Keratinocyte (primary cell): Measurements from ENCODE around the gene ZNF185.

Experiments
- EZH2 ChIP-seq: IDR thresholded peaks from one replicate; pipeline ENCODE4 v1.6.1; 2012; ENCODE audit warnings: inconsistent platforms, mild to moderate bottlenecking, low read length, moderate library complexity
- TF ChIP-seq, protein P1 (sequence below), 3 experiments: IDR thresholded peaks in 1 of 3; conservative IDR thresholded peaks in 1 of 3; optimal IDR thresholded peaks in 1 of 3; 2 replicates in 2 of 3; 3 replicates in 1 of 3; pipeline versions ENCODE3 to v1.5.1; 2011; ENCODE audit warnings: low read length in 3 of 3, mild to moderate bottlenecking in 3 of 3, moderate library complexity in 2 of 3, control low read depth in 1 of 3, inconsistent platforms in 1 of 3; ENCODE audit not compliant: insufficient read depth in 2 of 3; ENCODE audit errors: extremely low read depth in 1 of 3

DNA sequence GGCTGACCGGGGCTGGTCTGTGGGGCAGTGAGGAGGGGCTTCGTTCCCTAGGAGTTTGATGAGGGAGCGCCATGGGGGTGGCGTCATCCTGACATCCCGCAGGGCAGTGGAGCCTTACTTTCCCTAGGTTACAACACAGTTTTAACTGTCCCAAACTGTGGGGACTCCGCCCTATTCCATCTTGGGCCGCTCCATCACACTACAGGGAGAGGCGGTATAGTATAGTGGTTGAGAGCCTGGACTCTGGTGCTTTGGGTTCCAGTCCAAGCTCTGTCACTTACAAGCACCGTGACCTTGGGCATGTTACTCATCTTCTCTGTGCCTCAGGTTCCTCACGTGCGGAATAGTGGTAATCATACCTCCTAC, 44.2 kb downstream of the ZNF185 start:
- TF ChIP-seq EZH2 = no peak
- TF ChIP-seq, protein P1, sequence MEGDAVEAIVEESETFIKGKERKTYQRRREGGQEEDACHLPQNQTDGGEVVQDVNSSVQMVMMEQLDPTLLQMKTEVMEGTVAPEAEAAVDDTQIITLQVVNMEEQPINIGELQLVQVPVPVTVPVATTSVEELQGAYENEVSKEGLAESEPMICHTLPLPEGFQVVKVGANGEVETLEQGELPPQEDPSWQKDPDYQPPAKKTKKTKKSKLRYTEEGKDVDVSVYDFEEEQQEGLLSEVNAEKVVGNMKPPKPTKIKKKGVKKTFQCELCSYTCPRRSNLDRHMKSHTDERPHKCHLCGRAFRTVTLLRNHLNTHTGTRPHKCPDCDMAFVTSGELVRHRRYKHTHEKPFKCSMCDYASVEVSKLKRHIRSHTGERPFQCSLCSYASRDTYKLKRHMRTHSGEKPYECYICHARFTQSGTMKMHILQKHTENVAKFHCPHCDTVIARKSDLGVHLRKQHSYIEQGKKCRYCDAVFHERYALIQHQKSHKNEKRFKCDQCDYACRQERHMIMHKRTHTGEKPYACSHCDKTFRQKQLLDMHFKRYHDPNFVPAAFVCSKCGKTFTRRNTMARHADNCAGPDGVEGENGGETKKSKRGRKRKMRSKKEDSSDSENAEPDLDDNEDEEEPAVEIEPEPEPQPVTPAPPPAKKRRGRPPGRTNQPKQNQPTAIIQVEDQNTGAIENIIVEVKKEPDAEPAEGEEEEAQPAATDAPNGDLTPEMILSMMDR (optimal IDR thresholded peaks at IDR 0.05 in 1 of 3, IDR thresholded peaks at IDR 0.05 in 1 of 3, conservative IDR thresholded peaks at IDR 0.05 in 1 of 3; ENCODE audit: extremely low read depth in 1 of 3, insufficient read depth in 2 of 3, low read length in 3 of 3) = no peak
